GM18907 (cell line): Measurements from ENCODE around the gene MTF1.

ENCODE experiments used
- ATAC-seq: cut with Tn5 transposase; IDR thresholded peaks from one replicate; pipeline ENCODE4 v1.9.1; 2021; ENCODE audit warnings: mild to moderate bottlenecking, moderate library complexity; ENCODE audit not compliant: unreplicated experiment

The MTF1 gene

DNA sequence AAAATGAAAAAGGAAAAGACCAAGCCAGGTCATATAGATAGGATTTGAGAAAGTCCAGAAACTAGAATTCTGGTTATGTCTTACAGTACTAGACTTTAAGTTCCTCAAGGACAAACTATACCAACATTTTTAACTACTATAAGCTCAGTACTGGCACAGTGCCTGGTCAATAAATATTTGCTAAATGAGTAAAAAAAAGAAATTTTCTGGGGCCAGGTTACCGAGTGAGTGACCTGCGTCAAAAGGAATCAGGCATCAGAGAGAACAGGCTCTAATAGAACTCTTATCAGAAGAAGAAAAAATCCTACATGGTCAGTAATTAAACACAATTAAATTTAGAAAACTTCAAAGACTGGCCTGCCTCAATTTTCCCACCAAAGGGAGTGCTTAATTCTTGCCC lies 27.6 kb downstream of the MTF1 start:
- no peak for ATAC-seq

DNA sequence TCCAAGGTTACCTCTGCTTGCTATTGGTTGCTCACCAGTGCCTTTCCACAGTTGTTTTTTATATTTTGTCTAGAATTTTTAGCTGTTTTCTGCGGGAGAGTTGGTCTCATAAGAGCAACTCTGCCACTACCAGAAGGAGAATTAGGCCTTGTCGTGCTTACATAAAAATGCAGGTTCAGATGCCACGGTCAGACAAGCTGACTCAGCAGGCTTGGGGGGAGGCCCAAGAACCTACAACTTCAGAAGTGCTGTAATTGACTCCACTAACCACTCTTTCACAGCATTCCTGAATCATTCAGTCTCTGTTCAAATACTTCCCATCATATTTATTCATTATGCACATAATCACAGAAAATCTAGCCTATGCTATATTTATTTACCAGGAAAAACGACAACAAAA lies 28.3 kb downstream of the MTF1 start:
- ATAC-seq, result no peak

DNA sequence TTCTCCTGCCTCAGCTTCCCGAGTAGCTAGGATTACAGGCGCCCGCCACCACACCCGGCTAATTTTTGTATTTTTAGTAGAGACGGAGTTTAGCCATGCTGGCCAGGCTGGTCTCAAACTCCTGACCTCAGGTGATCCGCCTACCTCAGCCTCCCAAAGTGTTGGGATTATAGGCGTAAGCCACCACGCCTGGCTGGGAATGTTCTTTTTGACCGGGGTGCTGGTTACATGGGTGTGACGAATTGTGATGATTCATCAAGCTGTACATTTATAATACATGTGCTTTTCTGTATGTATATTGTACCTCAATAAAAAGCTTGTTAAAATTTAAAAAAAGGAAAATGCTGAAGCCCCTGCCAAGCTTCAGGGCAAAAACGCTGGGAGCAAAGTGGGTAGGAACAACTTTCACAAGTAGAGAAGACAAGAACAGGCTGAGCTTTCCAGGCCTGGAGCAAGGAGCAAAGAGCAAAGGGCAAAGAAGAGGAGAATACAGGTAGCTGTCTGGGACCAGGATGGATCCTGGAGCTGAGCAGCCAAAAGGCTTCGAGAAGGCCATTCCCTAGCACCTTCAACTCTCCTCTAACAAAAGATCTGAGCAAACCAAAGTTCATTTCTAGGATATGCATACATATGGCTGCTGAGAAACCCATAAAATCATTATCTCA lies 30.9 kb downstream of the MTF1 start:
- no peak for ATAC-seq

DNA sequence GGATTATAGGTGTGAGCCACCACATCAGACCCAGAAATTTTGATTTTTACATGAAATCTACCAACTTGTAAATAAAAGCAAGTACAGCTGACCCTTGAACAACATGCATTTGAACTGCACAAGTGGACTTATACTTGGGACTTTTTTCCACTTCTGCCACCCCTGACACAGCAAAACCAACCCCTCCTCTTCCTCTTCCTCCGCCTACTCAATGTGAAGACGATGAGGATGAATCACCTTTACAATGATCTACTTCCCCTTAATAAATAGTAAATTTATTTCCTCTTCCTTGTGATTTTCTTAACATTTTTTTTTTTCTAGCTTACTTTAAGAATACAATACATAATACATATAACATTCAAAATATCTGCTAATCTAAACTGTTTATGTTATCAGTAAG lies 33.9 kb downstream of the MTF1 start:
- no peak for ATAC-seq

DNA sequence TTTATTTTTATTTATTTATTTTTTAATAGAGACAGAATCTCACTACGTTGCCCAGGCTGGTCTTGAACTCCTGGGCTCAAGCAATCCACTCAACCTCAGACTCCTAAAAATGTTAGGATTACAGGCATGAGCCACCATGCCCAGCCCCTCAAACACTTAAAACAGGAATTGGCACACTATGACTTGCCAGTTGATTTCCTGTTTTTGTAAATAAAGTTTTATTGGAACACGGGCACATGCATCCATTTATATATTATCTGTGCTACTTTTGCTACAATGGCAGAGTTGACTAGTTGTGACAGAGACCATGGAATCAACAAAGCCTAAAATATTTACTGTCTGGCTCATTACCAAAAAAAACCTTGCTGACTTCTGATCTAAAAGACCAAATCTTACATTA lies 35.4 kb downstream of the MTF1 start:
- ATAC-seq, result no peak

DNA sequence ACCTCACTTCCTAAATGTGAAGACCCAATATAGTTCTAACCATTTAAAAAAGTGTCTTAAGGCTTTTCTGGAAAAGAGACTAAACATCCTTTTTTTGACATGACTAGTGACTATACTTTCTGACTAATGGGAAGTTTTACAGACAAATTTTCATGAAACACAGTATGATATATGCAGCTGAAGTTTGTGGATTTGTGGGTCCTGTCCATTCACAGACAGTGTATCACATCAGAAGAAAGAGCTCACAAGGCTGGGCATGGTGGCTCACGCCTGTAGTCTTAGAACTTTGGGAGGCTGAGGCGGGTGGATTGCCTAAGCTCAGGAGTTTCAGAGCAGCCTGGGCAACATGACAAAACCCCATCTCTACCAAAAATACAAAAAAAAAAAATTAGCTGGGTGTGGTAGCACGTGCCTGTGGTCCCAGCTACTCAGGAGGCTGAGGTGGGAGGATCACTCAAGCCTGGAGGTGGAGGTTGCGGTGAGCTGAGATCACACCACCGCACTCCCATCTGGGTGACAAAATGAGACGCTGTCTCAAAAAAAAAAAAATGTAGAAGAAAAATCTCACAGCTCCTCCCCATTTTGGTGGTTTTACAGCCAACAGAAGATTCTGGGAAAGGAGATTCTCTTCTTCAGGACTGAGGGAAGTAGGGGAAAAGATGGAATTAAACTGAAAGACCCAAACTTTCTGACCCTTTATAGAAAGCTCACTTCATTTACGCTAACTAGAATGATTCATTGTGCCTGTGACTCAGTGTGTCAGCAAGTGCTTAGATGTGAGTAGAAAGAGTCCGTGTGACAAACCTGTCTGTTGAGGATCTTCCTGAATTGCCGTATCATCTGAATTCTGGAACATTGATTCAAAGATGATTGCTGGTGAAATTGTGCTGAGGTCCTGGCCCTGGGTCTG lies 36.2 kb downstream of the MTF1 start:
- no peak for ATAC-seq

DNA sequence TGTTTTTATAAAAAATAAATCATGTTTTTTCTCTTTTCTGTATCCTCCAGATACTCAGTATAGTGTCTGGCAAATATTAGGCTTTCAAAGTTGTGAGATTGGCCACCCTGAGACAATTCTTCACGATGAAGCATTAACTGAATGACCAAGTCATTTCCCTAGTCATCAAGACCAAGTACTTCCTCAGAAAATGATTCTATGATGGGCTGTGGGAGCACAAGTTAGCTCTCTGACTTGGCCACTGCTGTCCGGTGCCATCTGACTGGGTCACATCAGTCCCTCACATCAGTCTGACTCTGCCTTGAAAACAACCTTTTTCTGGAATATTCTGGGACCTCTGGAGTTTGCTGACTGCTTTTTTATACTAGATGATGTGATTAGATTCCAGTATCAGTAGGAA lies 37.9 kb downstream of the MTF1 start:
- no peak for ATAC-seq

DNA sequence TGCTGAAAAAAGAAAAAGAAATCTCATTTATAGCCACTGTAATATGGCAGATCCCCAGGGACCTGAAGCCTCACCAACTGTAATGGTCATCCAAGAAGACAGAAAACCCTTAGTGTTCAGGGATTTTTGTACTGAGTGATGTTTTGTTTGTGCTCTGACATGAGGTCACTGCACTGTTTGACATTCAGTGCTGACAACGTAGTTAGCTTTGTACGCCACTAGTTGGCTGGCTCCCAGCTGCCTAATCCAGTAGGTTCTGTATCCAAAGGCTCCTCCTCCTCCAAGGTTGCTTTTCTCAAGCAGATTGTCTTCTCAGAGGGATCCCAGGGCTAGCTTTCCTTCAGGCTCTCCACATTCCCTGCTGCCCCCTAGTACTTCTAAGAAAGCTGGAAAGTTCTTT lies 41.9 kb downstream of the MTF1 start:
- no peak for ATAC-seq

DNA sequence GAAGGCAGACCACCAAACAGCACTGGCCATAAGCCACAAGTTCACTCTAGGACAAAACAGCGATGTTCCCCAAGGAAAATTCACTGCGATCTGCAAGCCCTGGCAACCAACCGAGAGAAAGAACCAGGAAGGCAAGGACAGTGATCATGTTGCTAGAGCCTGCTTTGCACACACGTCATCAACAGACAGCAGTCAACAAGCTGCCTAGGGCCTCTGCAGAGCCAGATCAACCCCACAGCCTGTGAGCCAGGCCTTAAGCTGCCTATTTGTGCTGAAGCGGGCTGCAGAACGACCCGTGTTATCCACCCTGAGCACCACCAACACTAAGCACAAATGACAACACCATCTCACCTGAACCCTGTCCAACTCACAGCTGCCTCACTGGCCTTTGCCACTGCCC lies 45.1 kb downstream of the MTF1 start:
- ATAC-seq, result no peak

DNA sequence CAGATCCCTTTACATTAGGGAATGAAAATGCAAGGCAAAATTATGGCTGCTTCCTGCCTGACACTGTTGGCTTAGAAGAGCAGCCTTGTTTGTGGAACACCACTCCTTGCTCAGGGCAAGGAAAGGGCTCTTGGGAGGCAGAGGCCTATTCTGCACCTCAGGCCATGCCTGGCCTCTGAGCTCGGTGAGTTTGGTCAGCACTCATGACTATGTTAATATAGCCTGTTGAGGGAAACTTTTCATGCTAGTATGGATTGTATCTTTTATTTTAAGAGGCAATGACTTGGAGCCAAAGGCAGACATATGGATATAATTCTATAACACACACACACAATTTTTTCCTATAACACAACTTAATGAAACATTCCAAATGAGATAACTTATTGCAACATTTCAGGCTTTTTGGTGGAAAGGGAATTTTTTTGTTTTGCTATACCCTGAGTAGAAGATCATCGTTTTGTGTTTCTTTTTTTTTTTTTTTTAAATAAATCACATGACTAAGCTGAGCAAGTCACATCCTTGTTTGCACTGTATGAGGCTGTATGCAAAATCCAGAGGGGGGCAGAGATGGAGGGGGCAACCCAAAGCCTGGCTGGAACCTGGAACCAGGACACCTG lies 45.8 kb downstream of the MTF1 start:
- ATAC-seq, result no peak

DNA sequence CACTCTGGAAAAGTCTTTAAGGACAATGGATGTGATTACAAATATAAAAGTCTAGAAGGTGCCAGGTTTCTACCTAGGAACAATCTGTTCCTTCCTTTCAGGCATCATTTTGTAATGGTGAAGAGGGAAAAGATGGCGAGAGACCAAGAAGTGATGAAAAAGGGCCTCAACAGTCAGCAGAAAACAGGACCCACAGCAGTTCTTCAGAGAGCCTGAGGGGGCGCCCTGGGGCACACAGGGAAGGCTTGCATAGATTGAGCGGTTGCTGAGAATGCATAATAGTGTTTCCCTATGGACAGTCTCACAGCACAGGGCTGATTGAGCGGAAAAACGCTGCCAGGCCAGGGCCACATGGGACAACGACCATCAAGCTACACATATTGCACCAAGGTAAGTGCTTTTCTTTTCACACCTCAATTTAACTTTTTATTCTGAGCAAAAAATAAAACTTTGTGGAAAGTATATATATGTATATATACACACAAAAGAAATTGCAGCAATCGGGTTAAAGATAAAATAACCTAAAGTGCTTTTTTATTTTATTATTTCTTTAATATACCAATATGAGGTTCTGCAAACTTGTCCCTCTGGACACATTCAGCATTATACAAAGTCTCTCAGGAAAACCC lies 48.3 kb downstream of the MTF1 start:
- no peak for ATAC-seq

DNA sequence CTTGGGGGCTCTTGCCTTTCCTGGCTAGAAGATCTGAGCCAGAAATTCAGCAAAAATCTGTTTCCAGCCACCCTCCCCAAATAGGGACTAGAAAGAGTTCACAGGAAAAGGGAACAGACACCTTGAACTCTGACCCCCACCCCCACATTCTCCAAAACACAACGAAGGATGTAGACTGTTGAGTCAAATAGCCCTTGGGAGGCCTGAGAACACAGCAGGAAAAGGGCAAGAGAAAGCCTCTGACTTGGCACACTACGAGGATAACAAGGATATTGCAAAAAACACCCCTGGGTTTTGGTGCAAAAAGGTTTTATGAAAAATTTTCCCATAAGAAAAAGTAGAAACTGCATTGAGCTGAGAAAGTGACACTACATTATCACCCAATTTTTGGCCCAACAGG lies 49.5 kb downstream of the MTF1 start:
- no peak for ATAC-seq

DNA sequence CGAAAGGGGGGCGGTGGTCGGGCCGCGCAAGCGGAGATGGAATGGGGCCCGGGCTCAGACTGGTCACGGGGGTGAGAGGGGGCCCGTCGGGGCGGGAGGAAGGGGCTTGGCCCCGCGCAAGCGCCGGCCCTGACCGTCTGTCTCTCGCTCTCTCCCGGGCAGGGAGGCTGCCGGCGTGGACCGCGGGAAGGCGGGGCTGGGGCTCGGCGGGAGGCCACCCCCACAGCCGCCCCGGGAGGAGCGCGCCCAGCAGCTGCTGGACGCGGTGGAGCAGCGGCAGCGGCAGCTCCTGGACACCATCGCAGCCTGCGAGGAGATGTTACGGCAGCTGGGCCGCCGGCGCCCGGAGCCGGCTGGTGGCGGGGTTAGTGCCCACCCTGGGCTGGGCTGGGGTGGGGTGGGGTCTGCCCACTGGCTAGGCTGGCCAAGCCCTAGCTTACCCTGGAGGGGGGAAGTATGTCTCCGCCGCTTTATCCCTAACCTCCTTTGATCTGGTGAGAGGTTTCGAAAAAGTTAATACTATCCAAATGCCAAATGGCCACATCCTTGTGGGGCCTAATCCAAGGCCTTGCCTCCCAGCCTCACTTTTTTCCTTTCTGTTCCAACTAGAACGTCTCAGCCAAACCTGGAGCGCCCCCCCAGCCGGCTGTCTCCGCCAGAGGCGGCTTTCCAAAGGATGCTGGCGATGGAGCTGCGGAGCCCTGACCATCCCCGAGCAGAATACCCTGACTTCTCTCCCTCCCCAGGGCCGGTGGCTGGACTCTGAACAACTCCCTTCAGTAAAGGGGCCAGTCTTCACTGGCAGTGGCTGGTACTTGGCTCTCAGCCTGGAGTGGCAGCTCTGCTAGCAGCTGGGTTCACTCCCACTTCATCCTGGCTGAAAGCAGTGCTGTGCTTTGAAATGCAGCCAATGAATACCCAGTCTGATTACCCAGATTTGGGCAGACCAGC lies 50.7 kb downstream of the MTF1 start:
- peak; percentile 34 for ATAC-seq

DNA sequence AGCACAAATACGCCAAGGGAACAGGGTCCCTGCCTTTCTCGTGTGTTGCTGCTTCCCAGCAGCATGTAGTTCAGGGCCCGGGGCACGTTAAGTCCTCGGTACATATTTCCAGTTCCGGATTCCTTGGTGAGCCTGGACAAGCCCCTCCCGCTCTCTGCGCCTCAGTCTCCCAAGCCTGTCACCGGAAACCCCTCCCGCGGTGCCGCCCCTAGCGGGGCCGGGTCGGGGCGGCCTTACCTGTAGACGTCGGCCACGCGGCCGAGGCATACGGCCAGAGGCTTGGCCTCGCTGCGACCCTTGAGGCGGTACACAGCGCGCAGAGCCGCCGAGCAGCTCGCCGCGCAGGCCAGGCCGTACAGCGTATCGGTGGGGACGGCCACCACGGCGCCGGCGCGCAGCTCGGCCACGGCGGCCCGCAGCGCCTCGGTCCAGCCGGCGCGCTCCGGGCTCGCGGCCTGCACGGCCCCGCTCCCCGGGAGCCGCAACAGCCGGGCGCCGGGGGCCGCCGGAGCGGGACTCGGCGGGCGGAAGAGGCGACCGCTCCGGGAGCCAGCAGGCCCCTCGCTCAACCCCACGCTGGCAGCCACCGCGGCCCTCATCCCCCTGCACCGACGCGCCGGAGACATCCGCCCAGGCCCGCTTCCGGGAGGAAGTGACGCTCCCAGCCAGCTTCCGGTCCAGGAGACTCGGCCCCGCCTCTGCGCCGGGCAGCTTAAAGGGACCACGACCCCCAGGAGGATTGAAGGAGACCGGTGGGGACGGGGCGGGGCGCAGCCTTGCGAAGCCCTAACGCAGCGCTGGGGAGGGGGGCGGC lies 51.6 kb downstream of the MTF1 start, which contains the start of the genes C1orf122 and YRDC:
Gene C1orf122, plus strand, starts transcription at position 236 of the 814 bp plus-strand sequence. CDS start 615 bp downstream, outside the sequence.
Gene YRDC, minus strand, starts transcription at position 654 of the 814 bp plus-strand sequence. Its CDS starts 28 bp downstream, at position 626.
- peak; percentile 88 for ATAC-seq

DNA sequence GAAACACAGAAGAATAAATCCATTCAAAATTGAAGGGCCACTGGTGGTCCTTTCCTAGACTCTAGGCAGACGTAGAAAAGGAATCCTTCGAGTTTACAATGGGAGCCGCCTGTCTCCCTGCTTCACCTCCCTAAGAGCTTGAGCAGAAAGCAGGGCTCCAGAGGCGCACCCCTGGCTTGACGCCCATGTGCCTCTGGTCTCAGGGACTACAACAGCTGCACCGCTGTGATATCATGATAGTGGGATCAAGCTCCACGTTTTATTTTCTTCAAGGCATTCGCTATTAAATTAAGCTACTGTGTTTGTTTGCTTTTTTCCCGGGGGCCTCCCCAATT lies 52.2 kb downstream of the MTF1 start:
- no peak for ATAC-seq

DNA sequence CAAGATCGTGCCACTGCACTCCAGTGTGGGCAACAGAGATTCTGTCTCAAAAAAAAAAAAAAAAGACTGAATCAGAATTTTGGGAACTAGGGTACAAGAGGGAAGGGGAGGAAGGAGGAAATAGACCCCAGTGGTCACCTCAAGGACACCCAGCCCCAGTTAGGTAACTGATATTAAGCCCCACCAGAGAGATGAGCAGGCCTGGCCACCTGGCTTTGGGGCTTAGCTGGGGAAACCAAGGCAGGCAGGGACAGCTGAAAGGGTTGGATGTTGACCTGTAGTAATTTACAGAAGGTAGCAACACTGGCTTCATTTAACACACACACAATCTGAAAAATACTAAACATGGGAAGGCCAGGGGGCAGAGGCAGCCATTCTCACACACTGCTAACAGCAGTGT lies 57.0 kb downstream of the MTF1 start:
- no peak for ATAC-seq

DNA sequence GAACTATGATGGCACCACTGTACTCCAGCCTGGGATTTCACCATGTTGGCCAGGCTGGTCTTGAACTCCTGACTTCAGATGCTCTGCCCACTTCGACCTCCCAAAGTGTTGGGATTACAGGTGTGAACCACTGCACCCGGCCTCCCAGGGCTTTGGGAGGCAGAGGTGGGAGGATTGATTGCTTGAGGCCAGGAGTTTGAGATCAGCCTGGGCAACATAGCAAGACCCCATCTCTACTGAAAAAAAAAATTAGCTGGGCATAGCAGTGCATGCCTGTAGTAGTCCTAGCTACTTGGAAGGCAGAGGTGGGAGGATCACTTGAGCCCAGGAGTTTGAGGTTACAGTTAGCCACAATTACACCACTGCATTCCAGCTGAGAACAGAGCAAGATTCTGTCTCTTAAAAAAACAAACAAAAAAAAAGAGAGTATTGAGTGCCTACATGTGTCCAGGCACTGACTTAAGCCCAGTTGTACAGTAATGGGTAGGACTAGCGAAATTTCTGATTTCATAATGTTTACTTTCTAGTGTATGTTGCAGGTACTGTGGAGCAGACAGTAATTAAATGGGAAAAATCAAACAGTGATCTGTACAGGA lies 61.5 kb downstream of the MTF1 start:
- ATAC-seq, result no peak

DNA sequence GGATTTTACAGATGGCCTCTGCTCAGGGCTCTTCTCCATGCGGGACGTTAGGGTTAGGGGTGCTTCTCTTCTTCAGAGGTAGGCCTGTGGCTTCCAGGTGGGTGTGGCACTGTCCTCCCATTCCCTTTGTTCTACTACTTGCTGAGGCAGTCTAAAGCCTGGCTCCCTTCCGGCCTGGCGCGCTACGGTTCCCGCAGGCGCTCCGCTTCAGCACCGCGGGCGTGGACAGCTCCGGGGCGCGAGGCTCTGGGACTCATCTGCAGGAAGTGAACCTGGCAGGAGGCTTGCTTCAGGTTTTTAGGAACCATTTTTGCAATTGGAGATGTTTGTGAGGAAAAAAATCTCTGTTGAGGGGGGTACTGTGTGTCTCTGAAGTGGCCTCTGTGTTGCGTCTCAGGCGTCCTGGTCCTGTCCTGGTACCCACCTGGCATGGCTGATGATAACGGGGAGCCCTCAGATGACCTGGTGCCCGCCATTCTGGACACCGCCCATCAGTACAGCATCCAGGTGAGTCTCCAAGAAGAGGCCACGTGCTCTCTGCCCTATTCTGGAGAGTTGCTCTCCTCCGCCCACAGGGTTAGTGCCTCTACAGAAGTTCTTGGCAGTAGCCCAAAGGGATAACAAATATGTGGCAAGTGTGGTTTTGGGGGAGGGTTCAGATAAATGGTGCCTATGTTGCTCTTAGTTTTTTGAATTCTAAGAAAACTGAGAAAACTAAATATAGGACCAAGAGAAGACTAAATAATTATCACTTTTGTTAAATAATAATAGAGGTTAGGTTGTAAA lies 63.9 kb downstream of the MTF1 start:
- no peak for ATAC-seq
